Neural cell (in vitro differentiated cells): ENCODE measurements around the gene GSS. TPM values are rescaled to one million over a fixed set of nuclear protein-coding genes. Genes with fewer than 3 reads are reported as not detected.

Source experiments
- H2AFZ ChIP-seq: fragments of 200-600, 300-800 bp; sonication (generic), shearing (Covaris generic); 2 replicates; pipeline ENCODE4 v1.6.0; 2014; ENCODE audit warnings: low read depth, mild to moderate bottlenecking, antibody characterized with exemption, low read length, moderate library complexity
- H3F3A ChIP-seq: fragments of 200-600 bp; shearing (Covaris generic); 2 replicates; pipeline ENCODE4 v1.6.1; 2016; ENCODE audit warnings: mild to moderate bottlenecking, moderate library complexity, mixed read lengths, antibody characterized with exemption, low read length; ENCODE audit not compliant: insufficient read depth, poor library complexity, severe bottlenecking
- H3K27ac ChIP-seq: fragments of 200-600, 300-800 bp; sonication (generic), shearing (Covaris generic); 2 replicates; pipeline ENCODE4 v1.5.1; 2014; ENCODE audit warnings: mild to moderate bottlenecking, low read length, moderate library complexity
- H3K27me3 ChIP-seq: fragments of 300-800, 200-600 bp; sonication (generic), shearing (Covaris generic); 2 replicates; pipeline ENCODE4 v1.6.0; 2014; ENCODE audit warnings: mild to moderate bottlenecking, low read depth, low read length, moderate library complexity; ENCODE audit not compliant: insufficient read depth
- H3K36me3 ChIP-seq: fragments of 300-800, 200-600 bp; sonication (generic), shearing (Covaris generic); 2 replicates; pipeline ENCODE4 v1.5.1; 2014; ENCODE audit warnings: mild to moderate bottlenecking, antibody characterized with exemption, low read length, moderate library complexity; ENCODE audit not compliant: insufficient read depth
- H3K4me2 ChIP-seq: fragments of 300-800, 200-600 bp; sonication (generic), shearing (Covaris generic); 2 replicates; pipeline ENCODE4 v1.6.0; 2014; ENCODE audit warnings: mild to moderate bottlenecking, low read length
- H3K4me3 ChIP-seq: fragments of 300-800, 200-600 bp; sonication (generic), shearing (Covaris generic); 2 replicates; pipeline ENCODE4 v1.5.1; 2014; ENCODE audit warnings: mild to moderate bottlenecking, low read length, moderate library complexity
- H3K79me2 ChIP-seq: fragments of 200-600 bp; shearing (Covaris generic); replicated peaks from 2 replicates; pipeline ENCODE4 v1.6.0; 2014; ENCODE audit warnings: mild to moderate bottlenecking, low read length, moderate library complexity; ENCODE audit not compliant: insufficient read depth
- H3K9ac ChIP-seq: fragments of 300-800, 200-600 bp; sonication (generic), shearing (Covaris generic); 2 replicates; pipeline ENCODE4 v1.6.1; 2016; ENCODE audit warnings: mild to moderate bottlenecking, low read length, mixed read lengths
- H3K9me2 ChIP-seq: fragments of 200-600 bp; shearing (Covaris generic); 2 replicates; pipeline ENCODE4 v1.6.1; 2016; ENCODE audit warnings: mild to moderate bottlenecking, low read length, mixed read lengths; ENCODE audit not compliant: insufficient read depth
- H3K9me3 ChIP-seq: fragments of 200-600, 300-800 bp; sonication (generic), shearing (Covaris generic); 2 replicates; pipeline ENCODE4 v1.6.1; 2016; ENCODE audit warnings: mild to moderate bottlenecking, mixed run types, low read length, moderate library complexity, mixed read lengths
- H4K20me1 ChIP-seq: fragments of 200-600 bp; shearing (Covaris generic); 2 replicates; pipeline ENCODE4 v1.6.1; 2016; ENCODE audit warnings: mild to moderate bottlenecking, mixed run types; ENCODE audit not compliant: insufficient read depth
- CTCF ChIP-seq: fragments of 450-650 bp; IDR thresholded peaks from 2 replicates; pipeline ENCODE4 v1.5.1; 2014; ENCODE audit warnings: antibody characterized with exemption, mild to moderate bottlenecking, moderate library complexity; ENCODE audit not compliant: poor library complexity, severe bottlenecking
- EP300 ChIP-seq: fragments of 450-650 bp; conservative IDR thresholded peaks from 2 replicates; pipeline ENCODE4 v1.6.1; 2014; ENCODE audit warnings: antibody characterized with exemption, mild to moderate bottlenecking, moderate library complexity; ENCODE audit not compliant: poor library complexity, severe bottlenecking
- EZH2 ChIP-seq: fragments of 200-600, 300-800 bp; shearing (Covaris generic), sonication (generic); IDR thresholded peaks from 2 replicates; pipeline ENCODE4 v1.6.1; 2014; ENCODE audit warnings: antibody characterized with exemption, low read length, borderline replicate concordance, mild to moderate bottlenecking; ENCODE audit not compliant: insufficient read depth, poor library complexity, severe bottlenecking
- MXI1 ChIP-seq: fragments of 450-650 bp; conservative IDR thresholded peaks from 2 replicates; pipeline ENCODE4 v1.6.1; 2014; ENCODE audit warnings: antibody characterized with exemption, mild to moderate bottlenecking; ENCODE audit not compliant: poor library complexity, severe bottlenecking
- POLR2AphosphoS5 ChIP-seq: IDR thresholded peaks from 2 replicates; pipeline ENCODE4 v1.6.1; 2012
- RAD21 ChIP-seq: fragments of 450-650 bp; conservative IDR thresholded peaks from 2 replicates; pipeline ENCODE4 v1.6.1; 2014; ENCODE audit warnings: antibody characterized with exemption, mild to moderate bottlenecking, moderate library complexity
- REST ChIP-seq: IDR thresholded peaks from 2 replicates; pipeline ENCODE4 v1.6.1; 2012; ENCODE audit warnings: borderline replicate concordance
- SMC3 ChIP-seq: fragments of 450-650 bp; conservative IDR thresholded peaks from 2 replicates; pipeline ENCODE4 v1.6.1; 2014; ENCODE audit warnings: antibody characterized with exemption, mild to moderate bottlenecking, moderate library complexity; ENCODE audit not compliant: poor library complexity
- TAF1 ChIP-seq: IDR thresholded peaks from 2 replicates; pipeline ENCODE4 v1.6.1; 2012; ENCODE audit warnings: low read depth
- polyA plus RNA-seq: library from polyadenylated mRNA; depleted of rRNA; stranded (reverse); fragments of >200 nt; gene quantifications from 2 replicates; pipeline ENCODE4 v1.2.3, GENCODE V29; 2014

Gene GSS
- polyA plus RNA-seq, 1 donor from 2014 or later: 173 TPM

GRCh38 chr20:34949120-34949519 lies 6.5 kb downstream of the GSS start:
- Histone ChIP-seq H3K4me3 (no peak overlapping the region), H3K9me3 (no peaks in the 10 kb centered on the region), H3K79me2 (no peaks in the 10 kb centered on the region), H3K36me3 (no peaks in the 10 kb centered on the region), H4K20me1 (no peaks in the 10 kb centered on the region), H3K27ac (no peak overlapping the region), H2AFZ (no peak overlapping the region), H3K9ac (no peak overlapping the region), H3K9me2 (no peaks in the 10 kb centered on the region), H3K4me2 (no peak overlapping the region), H3K27me3 (no peaks in the 10 kb centered on the region), H3F3A (no peaks in the 10 kb centered on the region)
- TF ChIP-seq SMC3: no peak
- TF ChIP-seq RAD21: no peak
- TF ChIP-seq CTCF: no peak
- no peak for TF ChIP-seq EZH2
- TF ChIP-seq MXI1: no peak
- no peak for TF ChIP-seq EP300
- no peak for TF ChIP-seq TAF1
- no peak for TF ChIP-seq REST
- TF ChIP-seq POLR2AphosphoS5: no peak

GRCh38 chr20:34948030-34948429 lies 7.6 kb downstream of the GSS start:
- Histone ChIP-seq H3F3A (no peaks in the 10 kb centered on the region), H3K27ac (no peak overlapping the region), H2AFZ (no peak overlapping the region), H3K4me3 (no peak overlapping the region), H3K4me2 (no peak overlapping the region), H4K20me1 (no peaks in the 10 kb centered on the region), H3K9me2 (no peaks in the 10 kb centered on the region), H3K79me2 (no peaks in the 10 kb centered on the region), H3K9me3 (no peaks in the 10 kb centered on the region), H3K27me3 (no peaks in the 10 kb centered on the region), H3K36me3 (no peaks in the 10 kb centered on the region), H3K9ac (no peak overlapping the region)
- TF ChIP-seq TAF1: no peak
- TF ChIP-seq EP300: no peak
- TF ChIP-seq RAD21: no peak
- no peak for TF ChIP-seq SMC3
- TF ChIP-seq EZH2: no peak
- TF ChIP-seq CTCF: no peak
- no peak for TF ChIP-seq POLR2AphosphoS5
- no peak for TF ChIP-seq MXI1
- TF ChIP-seq REST: no peak
